Measurements from ENCODE around the gene SKI.
"Not testable (repeated sequence)": the region's sequence is repeated elsewhere in the genome, so short reads cannot be mapped to it uniquely, and the experiment has no call there.

Gene SKI

GRCh38 chr1:2323451-2323974 is 95.4 kb downstream of the SKI start:
- Histone ChIP-seq H3K36me3 (ENCODE audit: control insufficient read depth in 2 of 2, insufficient read depth in 2 of 2, low read length in 2 of 2) (no peaks in the 10 kb centered on the region), H3K27ac (ENCODE audit: low read length) (peak overlapping the region; percentile 86)

DNA sequence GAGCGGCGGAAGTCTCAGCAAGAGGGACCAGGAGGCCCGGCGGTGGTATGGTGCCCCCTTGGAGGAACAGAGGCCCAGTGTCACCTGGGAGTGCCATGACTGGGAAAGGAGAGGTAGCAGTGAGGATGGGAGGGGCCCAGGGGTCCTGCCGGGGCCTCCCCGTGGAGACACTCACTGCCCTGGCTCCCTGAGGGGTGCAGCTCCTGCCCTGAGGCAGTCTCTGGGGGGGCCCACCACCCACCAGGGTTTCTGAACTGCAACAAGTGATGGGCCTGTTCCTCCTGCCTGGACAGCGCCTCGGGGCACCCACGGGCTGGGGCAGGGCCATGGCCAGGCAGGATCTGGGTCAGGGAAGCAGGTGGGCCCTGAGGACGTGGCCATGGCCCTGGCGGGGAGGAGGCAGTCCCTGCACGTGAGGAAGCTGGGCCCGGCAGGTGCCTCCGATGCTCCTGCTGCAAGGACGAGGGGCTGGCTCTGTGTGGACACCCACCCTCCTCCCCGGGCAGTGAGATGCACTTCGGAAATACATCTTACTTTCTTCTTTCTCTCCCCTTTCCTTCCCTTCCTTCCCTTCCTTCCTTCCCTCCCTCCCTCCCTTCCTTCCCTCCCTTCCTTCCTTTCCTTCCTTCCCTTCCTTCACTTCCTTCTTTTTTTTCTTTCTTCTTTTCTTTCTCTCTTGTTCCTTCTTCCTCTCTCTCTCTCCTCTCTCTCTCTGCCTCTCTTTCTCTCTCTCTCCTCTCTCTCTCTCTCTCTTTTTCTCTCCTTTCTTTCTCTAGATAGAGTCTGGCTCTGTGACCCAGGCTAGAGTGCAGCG is 96.6 kb downstream of the SKI start:
- Histone ChIP-seq H3K27ac (ENCODE audit: low read length) (no peak overlapping the region), H3K4me3 (ENCODE audit: low read length in 2 of 2) (no peak overlapping the region), H3K27me3 (ENCODE audit: control insufficient read depth in 1 of 2, insufficient read depth in 2 of 2, low read length in 2 of 2) (no peaks in the 10 kb centered on the region), H3K9me3 (ENCODE audit: control insufficient read depth in 2 of 2, low read length in 2 of 2) (no peaks in the 10 kb centered on the region), H3K36me3 (ENCODE audit: control insufficient read depth in 2 of 2, insufficient read depth in 2 of 2, low read length in 2 of 2) (no peaks in the 10 kb centered on the region), H3K9ac (ENCODE audit: low read length in 2 of 2) (no peak overlapping the region), H3K4me1 (ENCODE audit: control insufficient read depth, insufficient read depth, low read length) (peaks cover 38% of the 10 kb centered on the region)

More at GRCh38 chr1:2323451-2323974, 95.4 kb downstream of the SKI start:
- H3K4me1 ChIP-seq (ENCODE audit: control insufficient read depth, insufficient read depth, low read length), result peaks cover 49% of the 10 kb centered on the region
- H3K9me3 ChIP-seq (ENCODE audit: control insufficient read depth in 2 of 2, low read length in 2 of 2), result no peaks in the 10 kb centered on the region
- H3K27me3 ChIP-seq (ENCODE audit: control insufficient read depth in 1 of 2, insufficient read depth in 2 of 2, low read length in 2 of 2), result no peaks in the 10 kb centered on the region
- no peak overlapping the region for H3K4me3 ChIP-seq (ENCODE audit: low read length in 2 of 2)
- no peak overlapping the region for H3K9ac ChIP-seq (ENCODE audit: low read length in 2 of 2)

- H3K9ac ChIP-seq (ENCODE audit: low read length in 2 of 2), result no peak overlapping the region
- H3K27me3 ChIP-seq (ENCODE audit: control insufficient read depth in 1 of 2, insufficient read depth in 2 of 2, low read length in 2 of 2), result no peaks in the 10 kb centered on the region
- peaks cover 38% of the 10 kb centered on the region for H3K4me1 ChIP-seq (ENCODE audit: control insufficient read depth, insufficient read depth, low read length)
- no peaks in the 10 kb centered on the region for H3K9me3 ChIP-seq (ENCODE audit: control insufficient read depth in 2 of 2, low read length in 2 of 2)
- no peak overlapping the region for H3K27ac ChIP-seq (ENCODE audit: low read length)
- no peaks in the 10 kb centered on the region for H3K36me3 ChIP-seq (ENCODE audit: control insufficient read depth in 2 of 2, insufficient read depth in 2 of 2, low read length in 2 of 2)
- no peak overlapping the region for H3K4me3 ChIP-seq (ENCODE audit: low read length in 2 of 2)
These were observed 98.4 kb downstream of the SKI start for GRCh38 chr1:2326524-2326923.

- H3K27me3 ChIP-seq (ENCODE audit: control insufficient read depth in 1 of 2, insufficient read depth in 2 of 2, low read length in 2 of 2); H3K9ac ChIP-seq (ENCODE audit: low read length in 2 of 2); H3K36me3 ChIP-seq (ENCODE audit: control insufficient read depth in 2 of 2, insufficient read depth in 2 of 2, low read length in 2 of 2); H3K27ac ChIP-seq (ENCODE audit: low read length); H3K4me3 ChIP-seq (ENCODE audit: low read length in 2 of 2); H3K9me3 ChIP-seq (ENCODE audit: control insufficient read depth in 2 of 2, low read length in 2 of 2): not testable (repeated sequence)
- peaks cover 33% of the 10 kb centered on the region for H3K4me1 ChIP-seq (ENCODE audit: control insufficient read depth, insufficient read depth, low read length)
These were observed 99.0 kb downstream of the SKI start for GRCh38 chr1:2327162-2327561.

DNA sequence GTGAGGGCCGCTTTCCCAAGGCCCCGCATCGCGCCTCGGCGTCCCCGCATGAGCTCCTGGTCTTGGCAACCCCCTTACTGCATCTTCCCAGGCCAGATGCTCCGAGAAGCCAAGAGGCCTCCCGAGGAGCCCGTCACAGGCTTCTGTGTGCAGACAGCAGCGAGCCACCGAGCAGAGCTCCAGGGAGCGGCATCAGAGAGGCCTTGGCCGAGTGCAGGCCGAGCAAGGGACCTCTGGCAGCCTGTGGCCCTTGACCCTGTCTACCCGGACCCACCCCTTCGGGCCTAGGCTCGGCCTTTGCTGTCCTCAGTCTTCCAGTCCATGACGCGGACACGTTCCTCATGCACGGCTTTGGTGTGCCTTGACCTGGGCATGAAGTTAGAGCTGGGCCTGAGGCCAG is 99.7 kb downstream of the SKI start:
- H3K4me3 ChIP-seq (ENCODE audit: low read length in 2 of 2), result no peak overlapping the region
- no peak overlapping the region for H3K27ac ChIP-seq (ENCODE audit: low read length)
- no peaks in the 10 kb centered on the region for H3K27me3 ChIP-seq (ENCODE audit: control insufficient read depth in 1 of 2, insufficient read depth in 2 of 2, low read length in 2 of 2)
- no peaks in the 10 kb centered on the region for H3K9me3 ChIP-seq (ENCODE audit: control insufficient read depth in 2 of 2, low read length in 2 of 2)
- H3K9ac ChIP-seq (ENCODE audit: low read length in 2 of 2), result no peak overlapping the region
- H3K36me3 ChIP-seq (ENCODE audit: control insufficient read depth in 2 of 2, insufficient read depth in 2 of 2, low read length in 2 of 2), result no peaks in the 10 kb centered on the region
- H3K4me1 ChIP-seq (ENCODE audit: control insufficient read depth, insufficient read depth, low read length), result peaks cover 26% of the 10 kb centered on the region

DNA sequence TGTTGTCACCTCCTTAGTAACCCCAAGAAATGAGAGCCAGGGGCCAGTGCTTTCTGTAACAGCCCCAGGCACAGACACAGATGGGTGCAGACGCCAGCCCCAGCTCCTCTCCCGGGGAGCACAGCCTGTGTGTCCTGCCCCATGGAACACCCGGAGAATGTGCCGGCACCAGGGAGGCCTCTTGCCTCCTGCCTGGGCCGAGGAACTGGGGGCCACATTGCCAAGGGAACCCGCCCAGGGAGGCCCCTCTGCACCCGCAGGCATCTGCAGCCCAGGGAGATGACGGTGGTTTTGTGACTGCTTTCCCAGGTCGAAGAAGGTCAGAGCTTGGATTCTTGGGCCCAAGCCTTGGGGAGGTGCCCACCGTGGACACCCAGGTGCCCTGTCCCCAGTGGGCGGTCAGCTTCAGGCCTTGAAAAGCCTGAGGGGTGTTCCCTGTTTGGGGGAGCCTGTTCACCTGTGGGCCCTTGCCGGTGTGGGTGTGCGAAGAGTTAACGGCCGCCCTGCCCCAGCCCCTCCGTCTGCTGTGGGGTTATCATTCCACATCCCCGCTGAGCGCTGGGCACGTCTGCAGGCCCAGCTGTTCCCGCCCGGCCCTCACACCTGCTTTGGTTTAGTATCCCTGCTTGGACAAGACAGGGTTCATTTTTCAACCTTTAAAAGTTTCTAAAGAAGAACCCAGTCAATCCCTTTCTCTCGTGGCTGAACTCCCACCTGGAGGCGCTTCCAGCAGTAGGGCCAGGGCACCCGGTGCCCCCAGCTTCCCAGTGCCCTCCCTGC is 100.7 kb downstream of the SKI start:
- Histone ChIP-seq H3K9me3 (ENCODE audit: control insufficient read depth in 2 of 2, low read length in 2 of 2) (no peaks in the 10 kb centered on the region), H3K27me3 (ENCODE audit: control insufficient read depth in 1 of 2, insufficient read depth in 2 of 2, low read length in 2 of 2) (no peaks in the 10 kb centered on the region), H3K27ac (ENCODE audit: low read length) (no peak overlapping the region), H3K36me3 (ENCODE audit: control insufficient read depth in 2 of 2, insufficient read depth in 2 of 2, low read length in 2 of 2) (no peaks in the 10 kb centered on the region), H3K4me3 (ENCODE audit: low read length in 2 of 2) (no peak overlapping the region), H3K4me1 (ENCODE audit: control insufficient read depth, insufficient read depth, low read length) (peaks cover 18% of the 10 kb centered on the region), H3K9ac (ENCODE audit: low read length in 2 of 2) (no peak overlapping the region)

DNA sequence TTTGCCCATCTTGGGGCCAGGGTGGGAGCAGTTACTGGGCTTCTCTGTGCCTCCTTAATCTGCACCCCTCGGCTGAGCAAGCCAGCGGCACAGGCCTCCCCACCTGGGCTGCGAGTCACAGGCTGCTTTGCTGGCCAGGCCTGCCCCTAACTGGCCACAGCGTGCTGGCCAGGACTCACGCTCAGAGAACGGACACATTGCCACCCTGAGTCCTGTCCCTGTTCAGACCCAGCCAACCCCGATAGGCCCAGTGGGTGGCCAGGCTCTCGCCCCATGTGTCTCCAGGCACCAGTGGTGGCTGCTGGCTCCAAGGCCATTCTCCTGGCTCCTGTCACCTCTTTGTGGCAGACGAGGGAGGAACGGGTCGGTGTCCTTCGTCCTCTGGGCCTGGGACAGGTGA is 101.9 kb downstream of the SKI start:
- Histone ChIP-seq H3K9me3 (ENCODE audit: control insufficient read depth in 2 of 2, low read length in 2 of 2) (no peaks in the 10 kb centered on the region), H3K27me3 (ENCODE audit: control insufficient read depth in 1 of 2, insufficient read depth in 2 of 2, low read length in 2 of 2) (no peaks in the 10 kb centered on the region), H3K36me3 (ENCODE audit: control insufficient read depth in 2 of 2, insufficient read depth in 2 of 2, low read length in 2 of 2) (no peaks in the 10 kb centered on the region), H3K9ac (ENCODE audit: low read length in 2 of 2) (peak overlapping the region in 1 of 2 donors; percentile 47), H3K4me3 (ENCODE audit: low read length in 2 of 2) (no peak overlapping the region), H3K4me1 (ENCODE audit: control insufficient read depth, insufficient read depth, low read length) (peaks cover 18% of the 10 kb centered on the region), H3K27ac (ENCODE audit: low read length) (peak overlapping the region; percentile 6)

DNA sequence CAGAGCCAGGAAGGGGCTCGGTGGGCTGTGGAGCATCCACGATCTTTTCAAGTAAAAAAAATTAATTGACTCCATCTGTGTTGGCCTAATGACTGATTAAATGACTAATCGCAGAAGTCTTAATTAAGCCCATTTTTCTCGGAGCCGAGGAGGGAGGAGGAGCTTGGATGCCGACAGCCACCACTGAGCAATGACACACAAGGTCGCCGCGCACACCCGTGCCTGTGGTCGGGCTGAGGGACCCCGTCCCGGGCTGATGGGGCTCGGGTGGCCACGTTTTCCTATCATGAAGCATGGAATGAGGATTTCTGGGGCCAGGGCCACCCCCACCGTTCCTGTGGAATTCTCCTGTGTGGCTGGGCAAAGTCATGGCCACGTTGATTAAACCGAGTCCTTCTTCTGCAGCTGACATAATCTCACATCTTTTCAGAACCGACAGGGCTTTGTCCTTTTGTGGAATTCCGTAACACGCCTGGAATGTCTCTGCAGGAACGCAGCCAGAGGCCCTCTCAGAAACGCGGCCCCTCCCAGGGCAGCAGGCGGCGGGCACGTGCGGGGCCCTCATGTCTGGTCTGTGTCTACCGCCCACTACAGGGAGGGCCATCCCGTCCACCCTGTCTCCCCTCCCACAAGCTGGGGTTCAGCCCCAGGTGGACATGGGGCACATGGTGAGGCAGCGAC is 102.5 kb downstream of the SKI start:
- Histone ChIP-seq H3K9me3 (ENCODE audit: control insufficient read depth in 2 of 2, low read length in 2 of 2) (no peaks in the 10 kb centered on the region), H3K36me3 (ENCODE audit: control insufficient read depth in 2 of 2, insufficient read depth in 2 of 2, low read length in 2 of 2) (no peaks in the 10 kb centered on the region), H3K27ac (ENCODE audit: low read length) (peak overlapping the region; percentile 6), H3K4me3 (ENCODE audit: low read length in 2 of 2) (peak overlapping the region in 1 of 2 donors; percentile 44), H3K4me1 (ENCODE audit: control insufficient read depth, insufficient read depth, low read length) (peaks cover 18% of the 10 kb centered on the region), H3K27me3 (ENCODE audit: control insufficient read depth in 1 of 2, insufficient read depth in 2 of 2, low read length in 2 of 2) (no peaks in the 10 kb centered on the region), H3K9ac (ENCODE audit: low read length in 2 of 2) (peak overlapping the region; percentile 21 to 47)

GRCh38 chr1:2331200-2331544 is 103.1 kb downstream of the SKI start:
- Histone ChIP-seq H3K36me3 (ENCODE audit: control insufficient read depth in 2 of 2, insufficient read depth in 2 of 2, low read length in 2 of 2) (no peaks in the 10 kb centered on the region), H3K27me3 (ENCODE audit: control insufficient read depth in 1 of 2, insufficient read depth in 2 of 2, low read length in 2 of 2) (no peaks in the 10 kb centered on the region), H3K4me1 (ENCODE audit: control insufficient read depth, insufficient read depth, low read length) (peaks cover 18% of the 10 kb centered on the region), H3K9ac (ENCODE audit: low read length in 2 of 2) (peak overlapping the region in 1 of 2 donors; percentile 23), H3K9me3 (ENCODE audit: control insufficient read depth in 2 of 2, low read length in 2 of 2) (no peaks in the 10 kb centered on the region), H3K4me3 (ENCODE audit: low read length in 2 of 2) (no peak overlapping the region), H3K27ac (ENCODE audit: low read length) (no peak overlapping the region)

GRCh38 chr1:2331580-2331979 is 103.5 kb downstream of the SKI start:
- H3K9me3 ChIP-seq (ENCODE audit: control insufficient read depth in 2 of 2, low read length in 2 of 2); H3K27me3 ChIP-seq (ENCODE audit: control insufficient read depth in 1 of 2, insufficient read depth in 2 of 2, low read length in 2 of 2); H3K36me3 ChIP-seq (ENCODE audit: control insufficient read depth in 2 of 2, insufficient read depth in 2 of 2, low read length in 2 of 2); H3K27ac ChIP-seq (ENCODE audit: low read length); H3K4me3 ChIP-seq (ENCODE audit: low read length in 2 of 2): not testable (repeated sequence)
- Histone ChIP-seq H3K9ac (ENCODE audit: low read length in 2 of 2) (peak overlapping the region in 1 of 2 donors; percentile 23), H3K4me1 (ENCODE audit: control insufficient read depth, insufficient read depth, low read length) (peaks cover 18% of the 10 kb centered on the region)
